GM21529 (cell line): ENCODE results near the gene AUTS2.

Experiments used
- ATAC-seq: cut with Tn5 transposase; IDR thresholded peaks from one replicate; pipeline ENCODE4 v1.9.1; 2021; ENCODE audit not compliant: unreplicated experiment

Gene AUTS2

DNA sequence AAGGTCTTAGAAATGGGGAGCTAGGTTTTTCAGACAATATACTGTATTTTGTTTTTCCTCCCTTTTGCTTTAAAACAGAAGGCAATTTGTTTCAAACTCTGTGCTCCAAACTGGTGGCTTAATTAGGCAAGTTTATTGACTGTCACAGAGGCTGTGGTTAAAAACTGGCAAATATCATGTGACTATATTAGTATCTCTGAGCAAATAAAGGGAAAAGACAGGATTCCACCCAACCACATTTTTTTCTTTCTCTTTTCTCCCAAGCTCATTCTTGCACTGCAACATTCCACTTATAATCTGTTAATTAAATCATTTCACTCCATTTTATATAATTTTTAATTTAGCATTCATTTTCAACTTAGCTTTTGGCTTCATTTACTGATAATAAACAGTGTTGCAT, 615.8 kb downstream of the AUTS2 start:
- ATAC-seq, result no peak

DNA sequence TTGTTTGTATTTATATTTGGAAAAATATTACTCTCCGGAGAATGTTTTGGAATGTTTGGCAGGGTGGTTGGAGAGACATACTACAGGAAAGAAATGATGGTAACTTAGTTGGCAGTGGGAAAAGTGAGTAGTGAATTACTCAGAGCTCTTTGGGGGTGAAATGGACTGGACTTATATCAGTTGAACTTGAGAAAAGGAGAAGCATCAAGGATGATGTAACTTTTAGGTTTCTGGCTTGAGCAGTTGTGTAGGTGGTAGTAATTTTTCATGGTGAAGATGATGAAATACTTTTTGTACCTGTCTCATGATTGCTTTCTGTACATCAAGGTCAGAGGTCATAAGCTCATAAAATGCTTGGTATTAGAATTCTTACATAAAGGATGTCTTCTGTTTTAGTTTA, 617.2 kb downstream of the AUTS2 start:
- no peak for ATAC-seq

DNA sequence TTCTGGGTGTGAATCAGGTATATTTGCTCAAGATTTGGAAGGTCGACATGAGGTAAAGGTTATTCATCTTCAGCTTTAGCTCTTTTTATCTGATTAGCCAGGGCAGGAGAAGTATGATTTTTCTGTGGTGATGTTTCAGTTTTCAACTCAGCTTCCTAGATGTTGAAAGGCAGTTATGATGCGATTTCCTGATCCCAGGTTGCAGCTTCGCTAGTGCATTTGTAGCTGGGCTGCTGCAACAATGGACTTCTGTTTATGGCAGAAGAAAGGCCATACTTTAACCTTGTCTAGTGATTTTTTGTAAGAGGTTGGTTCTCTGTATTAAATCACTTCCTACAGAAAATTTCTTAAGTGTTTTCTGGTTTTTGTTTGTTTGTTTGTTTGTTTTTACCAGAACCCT, 619.3 kb downstream of the AUTS2 start:
- ATAC-seq, result no peak

DNA sequence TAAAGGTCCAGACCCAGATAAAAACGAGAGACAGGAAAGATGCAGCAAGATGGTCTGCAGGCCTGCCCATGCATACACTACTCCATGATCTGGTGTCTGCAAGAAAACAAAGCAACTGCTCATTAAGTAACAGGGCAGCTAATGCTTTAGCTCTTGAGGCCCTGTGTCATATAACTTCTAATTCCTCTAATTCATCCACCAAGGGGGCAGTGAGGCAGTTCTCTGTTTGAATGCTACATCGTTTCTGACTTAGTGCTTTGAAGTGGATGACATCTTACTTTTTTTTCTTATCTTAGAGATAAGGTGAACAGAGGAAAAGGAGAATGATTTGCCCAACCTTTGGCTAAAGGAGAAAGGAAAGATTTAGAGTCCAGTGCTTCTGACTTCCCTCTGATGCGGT, 619.7 kb downstream of the AUTS2 start:
- no peak for ATAC-seq

DNA sequence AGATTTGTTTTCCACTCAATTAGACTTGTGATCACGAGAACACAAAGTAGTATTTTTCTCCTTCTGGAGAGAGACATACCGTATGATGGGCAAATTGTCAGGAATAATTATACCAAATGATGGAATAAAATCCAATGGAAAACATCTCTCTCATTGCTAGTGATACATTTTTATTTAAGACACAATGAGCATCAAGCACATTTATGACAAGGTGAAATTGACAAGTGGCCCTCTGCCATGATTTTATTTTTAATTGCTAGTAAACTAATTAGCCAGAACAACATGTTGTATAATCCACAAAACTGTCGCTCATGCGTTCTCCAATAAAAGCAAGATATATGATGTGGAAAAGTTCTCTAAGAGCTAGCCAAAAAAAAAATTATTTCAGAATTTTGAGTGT, 620.8 kb downstream of the AUTS2 start:
- no peak for ATAC-seq

DNA sequence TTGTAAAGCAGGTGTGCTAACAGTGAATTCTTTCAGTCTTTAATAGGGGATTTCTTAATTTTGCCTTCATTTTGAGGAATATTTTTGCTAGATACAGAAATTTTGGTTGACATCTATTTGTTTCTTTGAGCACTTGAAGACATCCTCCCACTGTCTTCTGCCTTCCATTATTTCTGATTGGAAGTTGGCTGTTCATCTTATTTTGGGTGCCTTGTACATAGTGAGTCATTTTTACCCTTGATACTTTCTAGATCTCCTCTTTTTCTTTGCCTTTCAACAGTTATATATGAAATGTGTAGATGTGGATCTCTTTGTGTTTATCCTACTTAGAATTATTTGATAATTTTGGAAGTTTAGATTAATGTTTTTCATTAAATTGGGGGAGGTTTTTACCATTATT, 631.0 kb downstream of the AUTS2 start:
- ATAC-seq, result no peak

DNA sequence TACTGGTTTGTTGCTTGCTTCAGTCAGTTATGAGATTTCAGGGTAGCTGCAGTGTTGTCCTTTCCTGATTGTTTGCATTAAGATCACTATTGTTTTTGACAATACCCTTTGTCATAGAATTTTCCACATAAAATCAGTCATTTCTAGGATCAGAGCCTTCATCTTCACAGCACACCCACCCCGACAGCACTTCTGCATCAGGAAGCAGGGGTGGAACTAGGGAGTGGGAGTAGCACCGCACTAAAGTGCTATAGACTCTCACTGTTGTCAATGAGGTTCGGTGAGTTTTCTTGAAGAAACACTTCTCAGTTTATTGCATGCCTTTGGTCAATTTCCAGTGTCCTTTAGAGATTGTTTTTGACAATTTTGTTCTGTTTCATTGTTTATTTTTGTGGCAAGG, 632.5 kb downstream of the AUTS2 start:
- ATAC-seq, result no peak

DNA sequence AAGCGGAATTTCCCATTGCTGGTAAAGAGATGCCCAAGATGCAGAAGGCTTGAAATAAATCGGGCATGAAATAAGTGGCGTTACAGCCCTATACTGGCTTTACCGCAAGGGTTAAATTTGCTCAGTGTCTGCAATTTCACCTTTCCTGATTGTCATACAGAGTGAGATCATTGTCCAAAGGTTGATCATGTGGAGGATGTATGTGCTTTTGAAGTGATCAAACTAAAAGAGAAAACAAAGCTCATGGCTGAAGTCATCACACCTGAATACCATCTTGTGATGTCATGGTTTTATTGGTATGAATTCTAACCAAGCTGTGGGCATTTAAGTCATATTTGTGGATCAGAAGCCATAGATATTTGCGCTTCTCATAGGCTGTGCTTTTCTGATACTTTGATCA, 635.5 kb downstream of the AUTS2 start:
- ATAC-seq, result no peak

DNA sequence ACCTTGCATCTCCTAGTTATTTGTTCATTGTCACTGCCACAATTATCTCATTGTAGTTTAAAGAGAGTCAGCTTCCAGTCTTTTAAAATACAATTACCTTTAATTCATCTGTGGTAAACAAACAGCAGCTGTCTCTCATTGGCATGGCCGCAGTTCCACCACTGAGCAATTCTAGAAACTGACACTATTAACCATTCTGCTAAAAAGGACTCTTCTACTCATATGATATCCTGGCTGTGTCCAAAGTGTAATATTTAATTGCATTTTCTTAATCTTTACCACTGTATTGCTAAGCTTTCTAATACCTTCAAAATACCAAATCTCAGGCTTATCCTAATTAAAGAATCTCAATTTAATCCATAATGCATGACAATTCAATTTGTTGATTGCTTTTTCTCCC, 639.0 kb downstream of the AUTS2 start:
- no peak for ATAC-seq

DNA sequence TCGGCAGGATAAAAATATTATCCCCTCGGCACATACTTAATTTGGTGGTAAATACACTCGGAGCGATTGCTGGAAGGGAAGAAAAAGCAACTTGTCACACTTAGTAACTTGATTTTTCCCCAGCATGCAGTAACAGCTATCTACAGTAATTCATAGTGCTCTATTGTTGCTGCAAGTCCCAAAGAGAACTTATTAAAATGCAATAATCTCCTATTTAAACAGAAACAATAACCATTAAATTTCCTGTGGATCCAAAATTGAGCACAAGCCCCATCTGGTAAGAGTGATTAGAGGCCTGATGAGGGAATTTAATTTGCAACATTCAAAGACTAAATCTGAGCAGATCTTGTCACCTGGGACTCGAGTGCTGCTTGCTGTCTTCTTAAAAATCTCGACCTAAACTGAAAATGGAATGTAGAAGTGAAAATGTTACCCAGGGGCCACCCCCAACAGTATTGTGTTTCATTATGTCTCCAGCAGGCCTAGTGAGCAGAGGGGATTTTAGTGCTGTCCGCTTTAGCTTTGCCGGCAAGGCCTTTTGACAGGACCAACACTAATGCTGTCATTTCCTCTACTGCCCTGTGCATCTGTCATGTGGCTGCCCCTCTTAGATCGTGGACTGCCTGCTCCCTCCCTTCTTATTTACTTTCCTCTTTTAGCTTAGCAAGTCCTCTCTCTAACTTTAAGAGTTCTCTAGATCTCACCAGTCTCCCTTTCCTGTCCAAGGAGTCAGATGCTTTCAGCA, 639.7 kb downstream of the AUTS2 start:
- ATAC-seq, result peak; percentile 100

DNA sequence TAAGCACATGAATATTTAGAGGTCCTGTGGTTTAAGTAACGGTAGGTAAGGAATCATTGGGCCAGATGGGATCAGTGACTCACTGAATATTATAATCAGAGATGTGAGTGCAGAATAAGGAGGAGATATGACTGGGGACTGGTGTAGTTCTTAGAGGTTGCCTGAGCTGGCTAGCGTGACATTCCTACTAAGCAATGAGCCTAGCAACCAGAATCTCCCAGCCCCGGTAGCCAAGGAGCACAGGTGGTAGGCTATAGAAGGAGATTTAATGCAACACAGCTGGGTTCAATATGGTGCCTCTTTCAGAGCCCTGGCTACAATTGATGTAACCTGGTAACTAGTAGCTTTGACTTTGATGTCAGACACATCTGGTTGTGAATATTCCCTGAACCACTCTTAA, 641.6 kb downstream of the AUTS2 start:
- no peak for ATAC-seq

DNA sequence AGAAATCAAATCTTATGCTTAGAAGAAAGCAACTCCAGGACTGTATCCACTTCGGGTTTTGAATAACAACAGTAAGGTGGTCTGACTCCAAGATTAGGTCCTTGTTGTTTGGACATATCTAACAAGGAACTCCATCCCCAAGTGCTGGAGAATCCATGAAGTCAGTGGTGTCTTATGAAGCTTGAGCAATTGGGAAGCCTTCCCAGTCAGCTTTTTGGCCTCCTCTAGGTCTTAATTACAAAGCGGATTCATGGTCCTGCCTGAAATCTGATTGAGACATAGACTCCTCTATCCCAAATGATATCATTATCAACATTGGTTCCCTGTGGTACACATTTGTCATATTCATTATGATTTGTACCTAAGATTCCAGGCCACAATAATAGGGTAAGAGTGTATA, 642.6 kb downstream of the AUTS2 start:
- ATAC-seq, result no peak

DNA sequence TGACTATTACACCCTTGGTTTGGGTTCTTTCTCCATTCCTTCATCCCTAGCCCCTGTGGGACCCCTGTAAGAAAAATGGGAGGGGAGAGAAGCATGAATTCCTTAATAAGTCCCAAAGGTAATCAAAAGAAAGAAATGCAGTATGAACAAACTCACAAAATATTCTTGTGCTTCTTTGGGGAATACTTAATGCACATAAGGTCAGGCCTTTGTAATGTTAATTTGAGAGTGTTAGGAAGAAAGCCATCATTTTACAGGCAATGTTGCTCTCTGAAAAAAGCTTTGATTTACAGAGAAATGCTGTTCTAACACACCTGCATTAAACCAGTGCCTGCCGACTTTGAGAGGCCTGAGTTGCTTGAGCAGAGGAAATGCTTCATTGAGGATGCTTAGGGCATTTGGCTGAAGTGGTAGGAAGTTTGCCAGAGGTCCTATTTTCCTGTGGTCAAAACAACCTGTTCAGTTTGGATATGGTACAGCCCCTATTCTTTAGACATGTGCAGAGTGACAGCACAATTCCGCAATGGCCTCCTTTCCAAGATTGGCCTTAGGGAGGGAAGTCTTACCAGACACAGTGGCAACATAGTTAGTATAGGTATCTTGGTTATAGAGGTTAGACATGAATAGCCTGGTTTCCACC, 643.4 kb downstream of the AUTS2 start:
- no peak for ATAC-seq

DNA sequence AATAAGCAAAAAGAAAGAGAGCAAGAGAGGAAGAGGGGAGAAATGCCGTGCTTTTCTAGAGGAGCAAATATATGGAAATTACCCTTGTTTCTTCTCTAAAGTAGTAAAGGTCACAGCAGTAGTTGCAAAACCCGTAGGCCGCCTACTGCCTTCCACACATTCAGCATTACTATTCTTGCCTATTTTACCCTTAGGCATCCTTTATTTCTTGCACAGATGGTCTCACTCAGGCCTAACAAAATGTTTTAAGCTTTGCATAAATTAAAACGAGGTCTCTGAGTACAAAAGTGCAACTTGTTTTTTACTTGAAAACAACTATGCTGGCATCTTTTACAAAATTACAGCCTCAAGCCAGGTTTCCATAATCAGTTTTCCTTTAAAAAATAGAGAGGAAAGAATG, 644.6 kb downstream of the AUTS2 start:
- no peak for ATAC-seq

DNA sequence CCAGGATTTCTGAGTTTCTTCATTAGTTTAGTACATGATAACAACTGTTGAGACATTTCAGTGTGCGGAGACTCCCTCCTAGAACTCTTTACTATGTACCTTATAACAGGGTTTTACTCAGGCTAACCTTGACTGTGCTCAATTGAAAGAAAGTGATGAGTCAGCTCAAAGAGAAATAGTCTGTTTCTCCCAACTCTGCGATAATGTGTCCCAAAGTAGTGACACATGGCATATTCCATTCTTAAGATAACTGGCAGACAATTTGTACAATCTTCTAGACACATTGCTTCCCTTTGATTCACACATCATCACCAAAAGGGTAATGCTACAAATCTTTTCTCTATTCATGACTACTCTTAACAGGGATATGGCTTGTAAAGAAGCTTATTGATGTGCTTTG, 645.2 kb downstream of the AUTS2 start:
- ATAC-seq, result no peak

DNA sequence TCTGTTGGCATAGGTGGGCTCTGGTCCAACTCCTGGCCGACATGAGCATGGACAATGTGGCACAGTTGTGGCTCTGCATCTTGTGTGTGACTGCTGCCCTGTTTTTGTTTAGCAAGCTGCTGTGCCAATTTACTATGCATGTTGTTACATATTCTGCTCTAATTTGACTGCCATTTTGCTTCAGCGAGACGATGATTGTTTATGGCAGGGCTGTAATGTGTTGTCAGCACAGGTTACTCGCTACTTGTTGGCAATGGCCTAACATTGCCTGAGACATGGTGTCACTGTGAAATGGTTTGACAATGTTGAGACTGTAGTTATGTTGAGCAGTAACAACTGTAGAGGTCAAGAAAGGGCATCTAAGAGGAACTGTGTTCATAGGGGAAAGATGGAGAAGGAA, 659.6 kb downstream of the AUTS2 start:
- no peak for ATAC-seq

DNA sequence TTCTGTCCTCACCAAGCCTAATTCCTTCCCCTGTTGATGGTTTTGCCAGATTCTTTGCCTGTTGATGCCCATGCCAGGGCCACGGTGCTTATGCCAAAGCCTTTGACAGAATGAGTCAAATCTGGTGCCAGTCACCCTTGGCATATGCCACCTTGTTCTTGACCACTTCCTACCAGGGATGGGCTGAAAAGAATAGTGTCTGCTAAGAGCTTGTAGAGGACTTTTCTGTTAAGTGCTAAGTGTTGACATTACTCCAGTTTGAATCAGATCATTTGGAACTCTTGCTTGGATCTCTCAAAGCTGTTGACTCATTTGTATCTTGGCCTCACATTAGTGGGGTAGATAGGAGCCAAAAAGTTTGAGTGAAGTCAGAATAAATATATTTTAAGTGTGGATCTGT, 661.2 kb downstream of the AUTS2 start:
- ATAC-seq, result no peak

DNA sequence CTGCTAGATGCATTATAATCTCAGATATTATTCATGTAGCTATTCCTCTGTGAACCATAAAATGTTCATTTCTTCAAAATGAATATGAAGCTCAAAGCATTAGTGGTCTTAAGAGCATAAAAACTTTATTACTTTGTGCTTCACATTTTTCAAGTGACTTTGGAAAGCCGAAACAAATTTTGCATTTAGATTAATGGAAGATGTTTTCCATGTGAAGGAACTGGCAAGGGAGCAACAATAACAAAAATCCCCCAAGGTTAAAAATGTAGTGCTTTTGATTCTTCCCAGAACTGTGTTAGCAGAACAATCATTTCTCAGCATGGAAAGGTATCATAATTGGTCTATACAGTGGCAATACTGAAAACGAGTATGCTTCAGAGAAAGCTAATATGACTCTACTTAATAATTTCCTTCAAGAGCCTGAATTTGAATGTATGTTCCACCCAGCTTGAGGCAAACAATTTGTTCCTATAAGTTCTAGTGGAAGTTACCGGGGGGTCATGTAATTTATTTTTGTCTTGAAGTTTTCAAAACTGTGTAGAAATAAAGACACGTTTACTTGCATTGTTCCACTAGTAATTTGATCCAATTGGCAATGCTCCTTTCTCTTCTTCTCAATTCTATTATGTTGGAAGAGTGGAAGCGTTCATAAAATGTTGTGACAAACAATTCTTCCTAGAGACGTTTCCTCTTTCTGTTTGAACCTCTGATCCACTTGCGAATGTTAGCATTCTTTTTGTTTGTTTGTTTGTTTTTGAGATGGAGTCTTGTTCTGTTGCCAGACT, 665.4 kb downstream of the AUTS2 start:
- ATAC-seq, result no peak

DNA sequence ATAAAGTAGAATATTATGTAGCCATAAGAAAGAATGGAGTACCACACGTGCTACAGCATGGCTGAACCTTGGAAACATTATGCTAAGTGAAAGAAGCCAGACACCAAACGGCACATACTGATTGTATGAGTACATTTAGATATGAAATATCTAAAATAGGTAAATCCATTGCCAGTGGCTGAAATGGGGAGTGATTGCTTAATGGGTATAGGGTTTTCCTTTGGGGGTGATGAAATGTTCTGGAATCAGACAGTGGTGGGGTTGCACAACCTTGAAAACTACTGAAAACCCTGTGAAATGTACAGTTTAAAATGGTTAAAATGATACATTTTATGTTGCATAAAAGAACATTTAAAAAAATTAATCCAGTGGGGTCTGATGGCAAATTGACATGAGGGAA, 667.9 kb downstream of the AUTS2 start:
- ATAC-seq, result no peak

DNA sequence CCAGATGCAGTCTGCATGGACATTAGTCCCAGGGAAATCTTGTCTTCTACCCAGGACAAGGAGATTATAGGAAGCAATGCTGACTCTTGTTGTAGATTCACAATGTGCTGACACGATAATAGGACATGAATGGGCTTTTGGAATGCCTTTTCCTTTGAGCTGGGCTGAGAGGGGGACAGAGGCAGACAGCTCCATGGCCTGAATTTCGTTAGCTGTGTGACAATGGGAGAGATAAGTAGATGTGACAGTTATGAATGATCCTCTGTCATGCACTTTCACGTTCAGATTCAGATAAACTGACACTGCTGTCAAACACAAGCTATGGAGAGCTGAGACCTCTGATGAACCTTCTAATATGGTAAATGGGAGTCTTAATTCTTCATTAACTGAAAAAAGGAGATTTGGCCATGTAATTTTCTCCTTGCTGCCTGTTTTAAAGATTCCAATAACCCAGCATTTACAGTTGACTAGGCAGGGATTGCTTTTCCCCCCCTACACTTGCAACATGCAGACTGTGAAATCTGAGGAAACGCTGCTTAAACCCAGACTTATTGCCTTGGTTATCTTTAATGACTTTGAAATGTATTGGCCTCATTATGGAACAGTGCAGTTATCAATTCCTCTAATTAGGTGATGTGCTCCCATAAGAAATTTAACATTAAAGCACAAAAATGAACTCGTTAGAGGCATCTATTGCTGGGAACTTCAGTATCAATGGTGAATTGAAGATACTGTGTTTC, 669.3 kb downstream of the AUTS2 start:
- ATAC-seq, result no peak

DNA sequence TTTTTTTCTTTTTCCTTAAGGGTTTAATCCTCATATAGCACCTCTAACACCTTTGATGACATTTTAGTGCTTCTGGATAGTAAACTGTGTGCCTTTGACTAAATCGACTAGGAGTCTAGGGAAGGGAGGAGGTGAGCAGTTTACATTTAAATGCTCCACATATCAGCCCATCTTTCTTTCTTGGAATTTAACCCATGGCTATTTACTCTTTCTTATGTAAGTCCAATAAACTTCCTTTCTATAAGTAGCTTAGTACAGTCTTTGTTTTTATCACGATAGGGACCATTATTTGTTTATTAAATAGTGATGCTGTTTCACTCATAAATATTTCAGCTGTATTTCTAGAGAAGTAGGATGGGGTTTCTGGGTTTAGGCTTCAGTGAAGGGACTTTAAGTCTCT, 669.9 kb downstream of the AUTS2 start:
- no peak for ATAC-seq

DNA sequence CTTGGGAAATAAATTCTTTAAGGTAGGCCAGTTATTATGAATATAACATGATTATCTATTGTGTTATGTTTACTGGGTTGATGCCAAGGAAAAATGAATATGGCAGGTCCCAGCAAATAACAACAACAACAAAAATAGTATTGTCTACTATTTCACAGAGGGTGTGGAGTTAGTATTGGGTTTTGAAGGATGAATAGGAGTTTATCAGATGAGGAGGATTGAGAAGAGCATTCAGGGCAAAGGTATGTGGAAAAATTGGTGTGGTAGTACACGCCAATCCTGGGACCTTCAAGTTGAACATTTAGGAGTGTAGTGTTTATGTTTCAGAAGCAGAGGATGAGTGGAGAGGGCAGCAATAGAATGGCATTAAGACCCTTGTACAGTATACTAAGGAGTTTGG, 671.9 kb downstream of the AUTS2 start:
- ATAC-seq, result no peak
